ENCODE results near the gene RCL1. TPM values are rescaled to one million over a fixed set of nuclear protein-coding genes. Genes with fewer than 3 reads are reported as not detected.

RCL1 gene
- total RNA-seq, 4 donors from 2014 or later = 13.4 to 19.1 (median 14.9) TPM

- intact Hi-C loops (cut with DNase I) = no loop called here
- peaks cover 0 to 8% (median 0%) of the 10 kb centered on the region in 4 donors for H3K4me1 ChIP-seq
- H3K27me3 ChIP-seq = no peaks in the 10 kb centered on the region
- no peaks in the 10 kb centered on the region for H3K36me3 ChIP-seq
- H3K4me3 ChIP-seq = no peak overlapping the region
- H3K27ac ChIP-seq (replicated peaks in 1 of 4) = no peak overlapping the region
- TF ChIP-seq POLR2A (IDR thresholded peaks at IDR 0.05; ENCODE audit: low read depth) = no peak
- no peak for TF ChIP-seq POLR2AphosphoS5 (IDR thresholded peaks at IDR 0.05)
- TF ChIP-seq EP300 (IDR thresholded peaks at IDR 0.05) = no peak
- no peak for TF ChIP-seq CTCF (IDR thresholded peaks at IDR 0.05)
- H3K9me3 ChIP-seq = peaks cover 0 to 5% (median 0%) of the 10 kb centered on the region in 4 donors
- no peak for DNase-seq (ENCODE audit: extremely low spot score)
Measured at GRCh38 chr9:4814913-4815312, 22.2 kb downstream of the RCL1 start.

- WGBS = 92% methylated on average over 6 of the region's 7 CpGs
- H3K9me3 ChIP-seq = peaks cover 0 to 5% (median 0%) of the 10 kb centered on the region in 4 donors
- H3K27me3 ChIP-seq = no peaks in the 10 kb centered on the region
- TF ChIP-seq CTCF (IDR thresholded peaks at IDR 0.05) (no peak), POLR2A (IDR thresholded peaks at IDR 0.05; ENCODE audit: low read depth) (no peak), POLR2AphosphoS5 (IDR thresholded peaks at IDR 0.05) (no peak), EP300 (IDR thresholded peaks at IDR 0.05) (no peak)
- intact Hi-C loops (cut with DNase I) = no loop called here
- no peak overlapping the region for H3K4me3 ChIP-seq
- no peak for DNase-seq (ENCODE audit: extremely low spot score)
- H3K4me1 ChIP-seq = peaks cover 0 to 8% (median 0%) of the 10 kb centered on the region in 4 donors
- H3K27ac ChIP-seq (replicated peaks in 1 of 4) = no peak overlapping the region
- no peaks in the 10 kb centered on the region for H3K36me3 ChIP-seq
Measured at GRCh38 chr9:4815381-4815956, 22.7 kb downstream of the RCL1 start.

- H3K36me3 ChIP-seq = no peaks in the 10 kb centered on the region
- DNase-seq (ENCODE audit: extremely low spot score) = no peak
- intact Hi-C loops (cut with DNase I) = no loop called here
- peaks cover 0 to 17% (median 9%) of the 10 kb centered on the region in 4 donors for H3K4me1 ChIP-seq
- no peak overlapping the region for H3K4me3 ChIP-seq
- H3K9me3 ChIP-seq = no peaks in the 10 kb centered on the region
- H3K27ac ChIP-seq (replicated peaks in 1 of 4) = no peak overlapping the region
- TF ChIP-seq CTCF (IDR thresholded peaks at IDR 0.05) (no peak), POLR2A (IDR thresholded peaks at IDR 0.05; ENCODE audit: low read depth) (no peak), POLR2AphosphoS5 (IDR thresholded peaks at IDR 0.05) (no peak), EP300 (IDR thresholded peaks at IDR 0.05) (no peak)
- 85% methylated on average over 6 of the region's 6 CpGs for WGBS
- no peaks in the 10 kb centered on the region for H3K27me3 ChIP-seq
Measured at GRCh38 chr9:4820168-4820567, 27.4 kb downstream of the RCL1 start.

GRCh38 chr9:4821133-4821532 is 28.4 kb downstream of the RCL1 start:
- WGBS = 91% methylated on average over 2 of the region's 2 CpGs
- H3K36me3 ChIP-seq = no peaks in the 10 kb centered on the region
- no peak for DNase-seq (ENCODE audit: extremely low spot score)
- no peak overlapping the region for H3K27ac ChIP-seq (replicated peaks in 1 of 4)
- TF ChIP-seq EP300 (IDR thresholded peaks at IDR 0.05) (no peak), POLR2A (IDR thresholded peaks at IDR 0.05; ENCODE audit: low read depth) (no peak), CTCF (IDR thresholded peaks at IDR 0.05) (no peak), POLR2AphosphoS5 (IDR thresholded peaks at IDR 0.05) (no peak)
- intact Hi-C loops (cut with DNase I) = no loop called here
- H3K9me3 ChIP-seq = no peaks in the 10 kb centered on the region
- peaks cover 0 to 11% (median 9%) of the 10 kb centered on the region in 4 donors for H3K4me1 ChIP-seq
- H3K4me3 ChIP-seq = no peak overlapping the region
- no peaks in the 10 kb centered on the region for H3K27me3 ChIP-seq

- H3K9me3 ChIP-seq = no peaks in the 10 kb centered on the region
- no peak overlapping the region for H3K4me3 ChIP-seq
- H3K27me3 ChIP-seq = no peaks in the 10 kb centered on the region
- TF ChIP-seq POLR2AphosphoS5 (IDR thresholded peaks at IDR 0.05) (no peak), EP300 (IDR thresholded peaks at IDR 0.05) (no peak), CTCF (IDR thresholded peaks at IDR 0.05) (no peak), POLR2A (IDR thresholded peaks at IDR 0.05; ENCODE audit: low read depth) (no peak)
- peaks cover 0 to 21% (median 14%) of the 10 kb centered on the region in 4 donors for H3K4me1 ChIP-seq
- no peak for DNase-seq (ENCODE audit: extremely low spot score)
- no peak overlapping the region for H3K27ac ChIP-seq (replicated peaks in 1 of 4)
- intact Hi-C loops (cut with DNase I) = no loop called here
- H3K36me3 ChIP-seq = no peaks in the 10 kb centered on the region
Measured at GRCh38 chr9:4822057-4822456, 29.3 kb downstream of the RCL1 start.
